NCI-H1105 treated with DMSO at 0.1 percent for 48 hours (cell line): ENCODE measurements around the gene SNRNP200.

ENCODE experiments used
- DNase-seq: peaks from one replicate; lab custom pipeline; 2025; lab: John Stamatoyannopoulos, UW

SNRNP200 gene

DNA sequence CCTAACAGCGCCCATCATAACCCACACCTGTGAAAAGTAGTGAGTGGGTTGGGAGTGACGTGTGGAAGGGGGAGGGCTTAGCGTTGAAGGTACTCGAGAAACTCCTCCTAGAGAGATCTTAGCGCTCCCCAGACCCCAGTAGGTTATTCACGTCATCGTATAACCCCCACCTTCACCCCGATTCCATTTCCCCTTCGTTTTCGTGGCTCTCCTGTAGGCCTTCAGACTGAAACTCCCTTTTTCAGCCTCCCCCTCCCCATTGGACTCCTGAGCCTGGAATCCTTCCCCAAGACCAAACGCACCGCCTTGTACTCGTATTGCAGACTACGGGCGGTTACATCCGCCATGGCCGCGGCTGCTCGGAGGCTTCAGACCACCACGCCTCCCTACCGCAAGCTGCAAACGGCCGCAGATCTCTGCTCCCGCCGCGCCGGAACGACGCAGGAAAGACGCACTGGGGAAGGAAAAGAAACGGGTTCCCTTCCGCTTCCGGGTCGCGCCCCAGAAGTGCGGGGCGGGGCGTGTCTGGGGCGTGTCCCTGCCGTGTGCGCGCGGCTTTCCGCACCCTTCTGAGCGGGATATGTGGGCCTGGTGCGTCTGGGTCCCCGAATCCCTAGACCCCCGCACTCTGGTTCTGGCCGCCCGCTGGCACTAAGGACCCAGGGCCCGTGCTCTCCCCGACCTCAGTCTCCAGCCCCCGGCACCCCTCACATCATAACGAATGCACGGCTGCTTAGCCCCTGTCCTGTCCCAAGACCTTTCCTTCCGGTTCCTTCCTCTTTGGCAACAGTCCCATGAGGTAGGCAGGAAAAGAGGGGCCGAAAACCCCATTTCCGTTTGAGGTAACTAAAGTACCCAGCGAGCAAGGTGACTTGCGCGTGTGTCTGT lies at the start of gene SNRNP200:
TSS of gene SNRNP200 (minus strand) at position 456 of the 888 bp plus-strand sequence. CDS start at position 347, 109 bp downstream.
- peak; percentile 86 for DNase-seq

DNA sequence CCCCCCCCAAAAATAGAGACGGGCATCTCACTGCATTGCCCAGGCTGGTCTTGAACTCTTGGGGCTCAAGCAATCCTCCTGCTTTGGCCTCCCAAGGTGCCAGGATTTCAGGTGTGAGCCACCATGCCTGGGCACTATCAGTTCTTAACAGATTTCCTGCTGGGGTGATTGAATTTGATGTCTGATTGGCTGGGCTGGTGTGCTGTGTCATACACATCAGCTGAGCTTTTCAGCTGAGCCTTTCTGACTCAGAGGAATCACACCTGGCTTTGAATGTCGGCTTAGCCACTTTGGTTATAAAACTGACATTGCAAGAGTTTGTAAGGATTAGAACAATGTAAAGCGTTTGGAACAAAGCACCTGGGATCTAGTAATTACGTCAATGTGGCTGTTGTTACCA lies 49.1 kb upstream of the SNRNP200 start:
- no peak for DNase-seq

DNA sequence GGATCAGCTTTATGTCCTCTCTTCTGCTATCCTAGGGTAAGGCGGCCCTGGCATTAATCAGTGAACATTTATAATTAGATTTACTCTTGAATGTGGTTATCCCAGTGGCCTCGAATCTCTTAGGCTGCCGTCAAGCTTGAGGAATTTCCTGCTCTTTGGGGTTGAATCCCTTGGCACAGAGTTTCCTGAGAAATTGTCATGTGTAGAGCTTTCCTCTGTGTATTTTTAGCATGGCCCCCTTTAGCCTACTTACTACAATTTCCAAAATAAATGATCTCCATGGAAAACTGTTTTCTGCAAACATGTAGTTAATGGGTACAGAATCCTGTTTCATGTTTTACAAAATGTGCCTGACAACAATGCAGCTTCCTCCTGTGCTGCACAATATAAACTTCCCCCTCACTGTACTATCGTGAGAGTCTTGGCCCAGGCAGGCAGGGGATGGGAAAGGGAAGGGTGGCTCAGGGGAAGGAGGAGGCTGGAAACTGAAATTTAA lies 48.3 kb upstream of the SNRNP200 start:
- no peak for DNase-seq

DNA sequence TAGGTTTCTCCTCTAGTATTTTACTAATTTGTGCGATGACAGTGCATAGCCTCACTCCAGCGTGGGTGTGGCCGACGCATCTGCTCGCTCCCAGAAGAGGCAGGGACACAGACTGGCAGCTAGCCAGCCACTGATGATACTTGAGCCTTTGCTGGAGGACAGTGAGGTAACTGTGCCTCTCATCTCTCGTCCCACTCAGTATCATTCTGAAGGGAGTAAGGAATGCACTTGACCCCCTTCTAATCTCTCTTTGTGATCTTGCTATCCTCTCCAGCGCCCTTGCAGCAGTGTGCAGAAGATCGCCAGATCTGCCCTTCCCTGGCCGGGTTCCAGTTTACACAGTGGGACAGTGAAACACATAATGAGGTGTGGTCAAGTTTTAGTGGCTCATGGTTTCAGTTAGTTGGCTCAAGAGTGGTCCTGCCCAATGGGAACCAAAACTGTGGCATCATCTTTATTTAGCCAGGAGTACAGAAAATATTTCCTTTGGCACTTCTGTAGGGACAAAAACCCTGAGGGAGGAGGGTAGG lies 47.8 kb upstream of the SNRNP200 start:
- DNase-seq = peak; percentile 66

DNA sequence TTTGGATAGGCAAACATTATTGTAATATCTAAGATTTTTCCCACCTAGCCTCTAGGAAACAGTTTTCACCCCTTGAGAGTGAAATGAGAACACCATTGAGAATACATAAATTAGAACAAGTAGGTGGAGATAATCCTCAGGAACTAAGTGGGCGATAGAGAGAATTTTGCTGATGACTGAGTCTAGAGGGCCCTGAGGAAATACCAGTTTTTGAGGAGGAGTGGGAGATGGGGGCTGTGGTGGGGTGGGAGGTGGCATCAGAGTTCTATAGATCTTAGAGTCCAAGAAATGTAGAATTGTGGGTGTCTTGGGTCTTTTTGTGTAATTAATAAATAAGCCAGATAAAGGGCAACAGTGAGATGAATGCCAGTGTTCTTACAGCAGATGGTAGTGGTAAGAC lies 42.0 kb upstream of the SNRNP200 start:
- DNase-seq = no peak

DNA sequence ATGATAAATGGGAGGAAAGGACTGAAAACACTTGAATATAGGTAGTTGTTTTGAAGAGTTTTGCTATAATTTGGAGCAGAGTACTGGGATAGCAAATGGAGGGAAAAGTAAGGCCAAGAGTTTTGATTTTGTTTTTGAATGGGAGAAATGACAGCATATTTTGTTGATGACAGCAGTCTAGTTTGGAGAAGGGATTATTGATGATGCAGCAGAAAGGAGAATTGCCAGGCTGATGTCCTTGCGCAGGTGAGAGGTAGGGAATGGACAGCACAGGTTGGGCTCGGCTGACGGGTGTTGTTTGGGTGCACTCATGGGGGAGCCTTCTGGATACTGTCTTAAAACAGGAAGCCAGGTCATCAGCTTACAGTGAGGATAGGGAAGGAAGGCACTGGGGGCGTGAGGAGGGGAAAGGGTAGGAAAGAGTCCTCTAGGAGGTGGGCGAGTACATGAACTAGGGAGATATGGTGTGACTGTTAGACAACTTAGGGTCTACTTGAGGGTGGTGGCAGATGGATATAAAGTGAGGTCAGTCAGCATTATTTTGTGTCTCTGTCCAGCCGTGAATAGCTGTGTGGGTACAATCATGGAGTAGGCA lies 40.6 kb upstream of the SNRNP200 start:
- DNase-seq = no peak

DNA sequence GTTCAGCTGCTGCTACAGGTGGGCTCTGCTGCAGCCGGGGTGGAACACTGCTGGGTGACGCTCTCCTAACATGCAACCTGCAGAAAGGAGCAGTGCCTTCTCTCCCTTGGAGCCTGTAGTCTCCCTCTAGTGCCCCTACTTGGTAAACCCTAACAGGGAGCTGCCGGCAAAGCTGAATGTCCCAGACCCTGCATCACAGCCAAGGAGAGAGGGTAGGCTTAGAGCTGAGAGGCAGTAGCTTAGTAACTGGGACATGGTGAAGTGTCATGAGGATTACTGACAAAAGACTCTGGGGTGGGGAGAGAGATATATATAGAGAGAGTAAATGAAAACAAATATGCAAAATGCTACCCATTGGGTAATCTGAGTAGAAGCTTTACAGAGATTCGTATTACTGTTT lies 40.1 kb upstream of the SNRNP200 start:
- no peak for DNase-seq

DNA sequence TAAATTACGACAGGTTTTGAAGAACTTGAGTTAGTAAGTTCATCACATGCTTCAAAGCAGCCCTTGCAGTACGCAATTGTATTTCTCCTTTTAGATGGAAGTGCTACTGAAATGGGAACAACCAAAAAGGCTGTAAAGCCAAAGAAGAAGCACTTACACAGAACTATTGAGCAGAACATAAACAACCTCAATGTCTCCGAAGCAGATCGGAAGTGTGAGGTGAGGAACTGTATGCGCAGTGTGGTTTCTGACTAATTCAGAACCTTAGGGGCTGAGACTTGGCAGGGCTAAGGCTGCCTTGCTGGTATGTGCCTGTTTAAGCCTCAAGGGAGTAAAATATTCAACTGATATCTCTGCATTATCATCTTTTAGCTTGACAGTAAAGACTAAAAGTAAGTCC lies 38.7 kb upstream of the SNRNP200 start:
- no peak for DNase-seq

DNA sequence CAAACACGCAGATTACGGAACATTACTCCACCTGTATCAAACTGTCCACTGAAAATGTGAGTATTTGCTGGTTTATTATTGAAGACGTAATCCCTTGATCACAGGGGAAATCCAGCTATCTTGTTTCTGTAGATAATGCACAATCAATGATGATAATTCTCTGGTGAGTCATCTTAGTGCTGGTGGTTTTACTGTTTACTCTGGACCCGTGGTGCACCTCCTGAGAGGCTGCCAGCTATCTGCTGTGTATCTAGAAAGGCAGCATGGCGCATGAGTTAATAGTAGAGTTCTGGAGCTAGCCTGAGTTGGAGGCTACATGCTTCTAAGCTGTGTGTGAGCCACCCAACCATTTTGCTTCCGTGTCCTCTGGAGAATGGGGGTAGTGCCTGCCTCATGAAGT lies 36.7 kb upstream of the SNRNP200 start:
- DNase-seq = no peak

DNA sequence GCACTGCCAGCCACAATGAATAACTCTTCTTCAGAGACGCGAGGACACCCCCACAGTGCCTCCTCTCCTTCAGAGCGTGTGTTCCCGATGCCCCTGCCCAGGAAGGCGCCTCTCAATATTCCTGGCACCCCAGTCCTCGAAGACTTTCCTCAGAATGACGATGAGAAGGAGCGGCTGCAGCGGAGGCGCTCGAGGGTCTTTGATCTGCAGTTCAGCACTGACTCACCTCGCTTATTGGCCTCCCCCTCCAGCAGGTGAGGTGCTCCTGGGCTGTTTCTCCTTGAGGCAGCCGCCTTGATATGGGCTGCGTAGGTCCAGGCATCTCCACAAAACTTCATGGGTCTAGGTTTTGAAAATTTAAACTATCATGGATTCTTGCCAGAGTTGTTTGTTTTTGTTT lies 36.3 kb upstream of the SNRNP200 start:
- no peak for DNase-seq

DNA sequence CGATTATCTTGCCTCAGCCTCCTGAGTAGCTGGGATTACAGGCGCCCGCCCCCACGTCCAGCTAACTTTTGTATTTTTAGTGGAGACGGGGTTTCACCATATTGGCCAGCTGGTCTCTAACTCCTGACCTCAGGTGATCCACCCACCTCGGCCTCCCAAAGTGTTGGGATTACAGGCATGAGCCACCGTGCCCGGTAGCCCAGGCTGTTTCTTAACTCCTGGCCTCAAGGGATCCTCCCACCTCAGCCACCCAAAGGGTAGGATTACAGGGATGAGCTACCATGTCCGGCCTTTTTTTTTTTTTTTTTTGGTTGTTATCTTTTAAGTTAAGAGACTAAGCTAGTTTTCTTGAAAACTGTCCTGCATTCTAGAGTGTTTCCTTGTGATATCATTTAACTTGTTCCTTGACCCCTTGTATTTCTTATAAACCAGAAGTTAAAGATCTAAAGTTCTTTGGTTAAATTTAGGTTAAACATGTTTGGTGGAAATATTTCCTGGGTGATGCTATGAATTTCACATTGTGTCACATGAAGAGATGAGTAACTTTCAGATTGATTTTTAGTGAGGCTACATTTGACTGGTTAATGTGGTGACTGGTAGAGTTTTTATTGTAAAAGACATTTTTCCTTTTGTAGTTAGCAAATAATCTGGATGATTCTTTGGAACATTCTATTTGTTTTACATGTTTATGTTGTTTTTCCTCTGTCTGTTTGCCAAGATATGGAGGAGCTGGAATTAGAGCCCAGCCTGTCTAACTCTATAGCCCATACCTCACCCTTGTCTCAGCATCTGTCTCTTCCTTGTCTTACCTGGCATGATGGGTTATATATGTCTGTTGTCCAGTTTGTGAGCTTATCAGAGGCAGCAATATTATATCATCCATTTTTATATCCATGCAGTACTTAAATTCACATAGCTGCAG lies 35.4 kb upstream of the SNRNP200 start:
- DNase-seq = no peak

DNA sequence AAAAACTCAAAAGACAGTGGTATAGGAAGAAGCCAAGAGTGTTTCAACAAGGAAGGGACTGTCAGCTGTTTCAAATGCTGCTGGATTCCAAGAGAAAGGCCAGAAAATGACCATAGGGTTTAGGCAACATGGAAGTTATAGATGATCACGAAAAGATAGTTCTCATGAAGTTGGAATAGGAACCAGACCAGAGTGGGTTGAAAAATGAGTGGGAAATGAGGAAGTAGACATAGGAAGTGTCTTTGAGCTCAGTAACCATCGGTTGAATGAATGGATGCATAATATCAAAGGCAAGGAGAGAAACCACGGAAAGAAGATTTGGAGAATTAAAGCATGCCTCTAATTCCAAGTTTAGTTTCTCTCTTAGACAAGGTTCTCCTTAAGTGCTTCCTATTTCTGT lies 31.5 kb upstream of the SNRNP200 start:
- no peak for DNase-seq

DNA sequence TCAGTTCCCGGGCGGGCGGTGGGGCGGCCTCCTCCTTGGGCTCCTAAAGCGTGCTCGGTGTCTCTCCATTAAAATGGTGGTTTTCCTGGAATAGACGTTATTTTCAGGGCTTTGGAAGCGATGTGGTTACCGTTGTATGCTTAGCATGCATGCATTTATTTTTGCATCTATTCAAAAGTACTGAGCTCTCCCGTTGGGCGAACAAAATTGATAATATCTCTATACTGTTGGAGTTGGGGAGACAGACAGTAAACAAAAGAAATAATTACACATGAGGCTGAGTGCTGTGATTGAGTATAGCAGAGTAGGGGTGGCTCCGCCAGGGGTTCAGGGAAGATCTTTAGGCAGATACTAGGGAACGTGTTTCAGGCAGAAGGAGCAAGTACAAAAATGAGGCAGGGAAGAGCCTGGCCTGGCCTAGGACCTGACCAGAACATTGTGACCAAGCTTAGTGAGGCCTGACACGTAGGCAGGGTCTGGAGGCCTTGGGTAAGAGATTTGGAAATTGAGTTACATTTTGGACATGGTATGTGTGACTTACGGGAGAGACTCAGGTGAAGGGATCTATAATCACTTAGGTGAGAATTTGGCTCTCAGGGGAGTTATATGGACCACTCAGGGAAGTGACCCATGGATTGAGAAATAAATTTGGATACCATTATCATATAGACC lies 30.9 kb upstream of the SNRNP200 start:
- no peak for DNase-seq

DNA sequence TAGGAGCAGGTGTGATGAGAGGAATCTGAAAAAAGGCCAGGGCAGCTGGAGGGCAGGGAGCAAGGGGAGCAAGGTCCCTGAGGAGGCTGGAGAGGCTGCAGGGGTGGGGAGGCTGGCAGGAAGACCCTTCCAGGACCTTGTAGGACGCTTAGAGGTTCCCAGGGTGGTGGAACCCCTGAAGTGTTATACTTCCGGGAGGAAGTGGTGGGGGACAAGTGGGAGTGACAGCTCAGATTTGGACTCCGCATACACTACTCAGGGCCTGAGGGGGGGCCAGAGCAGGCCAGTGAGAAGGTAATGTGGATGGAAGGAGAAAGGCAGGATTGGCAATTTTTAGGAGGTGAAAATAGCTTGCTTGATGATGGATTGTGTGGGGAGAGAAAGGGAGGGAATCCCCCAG lies 28.4 kb upstream of the SNRNP200 start:
- no peak for DNase-seq

DNA sequence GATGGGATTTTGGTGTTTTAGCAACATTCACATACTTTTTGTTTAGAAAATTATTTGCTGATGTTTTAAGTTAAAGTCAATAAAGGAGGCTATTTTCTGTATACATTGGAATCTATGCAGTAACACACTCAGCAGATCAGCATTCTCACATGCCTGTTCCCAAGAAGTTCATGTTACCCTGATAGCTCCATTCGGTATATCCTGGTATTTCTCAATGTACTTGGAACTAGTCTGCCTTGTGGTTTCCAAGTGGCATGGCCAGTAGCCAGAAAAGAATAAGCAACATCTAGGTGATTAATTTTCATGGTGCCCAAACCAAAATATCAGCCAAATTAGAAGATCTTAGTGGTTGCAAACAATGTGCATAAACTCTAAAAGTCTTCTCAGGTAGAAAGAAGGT lies 25.1 kb upstream of the SNRNP200 start:
- DNase-seq = no peak

DNA sequence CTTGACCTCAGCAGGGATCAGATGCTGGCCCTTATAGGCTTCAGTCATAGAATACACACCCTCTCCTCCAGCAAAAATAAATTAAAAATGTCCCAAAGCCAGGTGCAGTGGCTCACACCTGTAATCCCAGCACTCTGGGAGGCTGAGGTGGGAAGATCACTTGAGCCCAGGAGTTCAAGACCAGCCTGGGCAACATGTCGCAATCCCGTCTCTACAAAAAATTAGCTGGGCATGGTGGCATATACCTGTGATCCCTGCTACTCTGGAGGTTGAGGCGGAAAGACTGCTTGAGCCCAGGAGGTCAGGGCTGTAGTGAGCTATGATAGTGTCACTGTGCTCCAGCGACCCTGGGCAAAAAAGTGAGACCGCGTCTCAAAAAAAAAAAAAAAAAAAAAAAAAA lies 24.5 kb upstream of the SNRNP200 start:
- DNase-seq = no peak

DNA sequence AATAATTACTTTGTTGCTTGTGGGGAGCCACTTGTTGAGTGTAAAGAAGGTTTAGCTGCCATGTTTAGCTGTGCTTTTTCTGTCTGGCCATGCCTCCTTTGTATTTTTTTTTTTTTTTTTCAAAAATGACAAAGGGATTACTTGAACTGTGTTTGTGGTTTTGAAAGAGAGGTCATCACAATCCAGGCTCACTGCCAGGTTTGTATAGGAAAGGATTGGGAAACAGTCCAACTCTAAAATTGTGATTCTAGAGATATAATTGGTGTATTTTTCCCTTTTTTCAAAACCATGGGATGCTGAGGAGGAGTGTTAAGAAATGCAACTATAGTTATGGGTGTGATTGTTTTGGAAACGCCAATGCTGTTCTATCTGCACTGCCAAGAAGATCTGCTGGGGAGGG lies 24.1 kb upstream of the SNRNP200 start:
- peak; percentile 61 for DNase-seq

DNA sequence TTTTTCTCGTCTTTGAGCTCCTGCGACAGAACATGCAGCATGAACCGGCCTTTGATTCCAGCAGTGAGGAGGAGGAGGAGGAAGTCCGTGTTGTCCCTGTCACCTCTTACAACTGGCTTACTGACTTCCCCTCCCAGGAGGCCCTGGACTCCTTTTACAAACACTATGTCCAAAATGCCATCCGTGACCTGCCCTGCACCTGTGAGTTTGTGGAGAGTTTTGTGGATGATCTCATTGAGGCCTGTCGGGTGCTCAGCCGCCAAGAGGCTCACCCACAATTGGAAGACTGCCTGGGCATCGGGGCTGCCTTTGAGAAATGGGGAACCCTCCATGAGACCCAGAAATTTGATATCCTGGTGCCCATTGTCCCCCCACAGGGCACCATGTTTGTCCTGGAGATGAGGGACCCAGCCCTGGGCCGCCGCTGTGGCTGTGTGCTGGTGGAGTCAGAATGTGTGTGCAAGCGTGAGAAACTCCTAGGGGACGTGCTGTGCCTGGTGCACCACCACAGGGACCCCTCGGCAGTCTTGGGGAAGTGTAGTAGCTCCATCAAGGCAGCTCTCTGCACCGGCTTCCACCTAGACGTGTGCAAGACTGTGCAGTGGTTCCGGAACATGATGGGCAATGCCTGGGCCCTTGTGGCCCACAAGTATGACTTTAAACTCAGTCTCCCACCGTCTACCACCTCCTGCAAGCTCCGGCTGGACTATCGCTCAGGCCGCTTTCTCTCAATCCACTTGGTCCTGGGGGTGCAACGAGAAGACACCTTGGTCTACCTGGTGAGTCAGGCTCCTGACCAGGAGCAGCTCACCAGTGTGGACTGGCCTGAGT lies 21.9 kb upstream of the SNRNP200 start:
- no peak for DNase-seq

DNA sequence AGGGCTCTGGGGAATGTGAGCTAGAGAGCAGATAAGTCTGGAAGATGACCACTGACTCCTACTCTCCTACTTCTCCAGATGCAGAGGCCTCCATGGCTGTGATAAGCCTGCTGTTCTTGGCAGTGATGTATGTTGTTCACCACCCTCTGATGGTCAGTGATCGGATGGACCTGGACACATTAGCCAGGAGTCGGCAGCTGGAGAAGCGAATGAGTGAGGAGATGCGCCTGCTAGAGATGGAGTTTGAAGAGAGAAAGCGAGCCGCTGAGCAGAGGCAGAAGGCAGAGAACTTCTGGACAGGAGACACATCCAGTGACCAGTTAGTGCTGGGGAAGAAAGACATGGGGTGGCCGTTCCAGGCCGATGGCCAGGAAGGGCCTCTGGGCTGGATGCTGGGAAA lies 21.2 kb upstream of the SNRNP200 start:
- no peak for DNase-seq

DNA sequence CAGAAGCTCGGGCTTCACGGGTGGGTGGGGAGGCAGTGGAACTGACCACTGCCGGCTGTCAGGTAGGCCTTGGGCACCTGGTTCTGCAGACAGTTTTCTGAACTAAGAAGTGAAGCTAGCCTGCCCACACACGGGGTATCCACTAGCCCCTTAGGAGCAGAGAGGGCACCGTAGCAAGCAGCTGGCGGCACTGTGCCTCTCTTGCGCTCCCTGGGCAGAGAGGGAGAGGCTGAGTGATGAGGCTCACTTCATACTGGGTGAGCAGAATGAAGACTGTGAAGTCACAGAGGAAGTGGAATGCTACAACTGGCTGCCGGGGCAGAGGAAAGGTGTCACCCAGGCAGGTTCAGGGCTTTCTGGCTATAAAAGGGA lies 20.5 kb upstream of the SNRNP200 start:
- no peak for DNase-seq
